Sigmoid colon (tissue), 4 donors: ENCODE results near the gene KDR.

ENCODE experiments used
- EP300 ChIP-seq, 4 donors: sonication (generic); formaldehyde crosslinking; IDR thresholded peaks; one replicate each; pipeline ENCODE4 v1.6.1; 2017; ENCODE audit warnings: antibody characterized with exemption in 4 of 4
- TF ChIP-seq, protein P1 (sequence below), 4 experiments: fragments of 450-650 bp in 3 of 4; fragments of 200-600 bp in 1 of 4; IDR thresholded peaks; one replicate each; pipeline ENCODE4 v1.5.1; 2016 to 2019; ENCODE audit warnings: antibody characterized with exemption in 4 of 4, mild to moderate bottlenecking in 3 of 4, moderate library complexity in 2 of 4

DNA sequence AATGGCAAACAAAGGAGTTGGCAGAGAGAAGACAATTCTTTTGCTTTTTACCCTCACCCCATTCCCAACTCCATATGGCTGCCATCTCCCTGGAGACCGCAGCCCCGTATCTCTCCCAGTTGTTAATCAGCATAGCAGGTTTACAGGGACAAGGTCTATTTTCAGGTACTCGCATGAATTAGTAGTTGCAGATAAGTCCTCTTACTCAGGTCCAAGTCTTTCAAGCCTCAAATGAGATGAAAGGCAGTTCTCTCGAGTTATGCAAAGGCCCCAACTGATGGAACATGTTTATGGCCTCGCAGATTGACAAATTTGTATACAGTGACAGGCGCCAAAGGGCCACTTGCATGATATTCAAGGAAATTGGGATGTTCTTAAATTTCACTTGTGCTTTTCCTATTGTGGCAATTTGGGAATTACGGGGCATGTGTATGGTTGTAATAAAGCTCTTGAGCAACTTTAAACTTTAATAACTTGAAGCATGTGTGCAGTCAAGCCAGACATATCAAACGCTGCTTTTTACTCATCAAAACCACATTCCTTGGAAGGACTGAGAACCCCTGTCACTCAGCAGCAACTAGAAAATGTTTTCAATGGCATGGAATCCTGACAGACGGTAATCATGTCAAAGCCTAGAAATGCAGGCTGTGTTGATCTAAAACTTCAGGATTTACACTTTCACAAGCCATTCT lies 45.1 kb downstream of the KDR start:
- TF ChIP-seq, protein P1, sequence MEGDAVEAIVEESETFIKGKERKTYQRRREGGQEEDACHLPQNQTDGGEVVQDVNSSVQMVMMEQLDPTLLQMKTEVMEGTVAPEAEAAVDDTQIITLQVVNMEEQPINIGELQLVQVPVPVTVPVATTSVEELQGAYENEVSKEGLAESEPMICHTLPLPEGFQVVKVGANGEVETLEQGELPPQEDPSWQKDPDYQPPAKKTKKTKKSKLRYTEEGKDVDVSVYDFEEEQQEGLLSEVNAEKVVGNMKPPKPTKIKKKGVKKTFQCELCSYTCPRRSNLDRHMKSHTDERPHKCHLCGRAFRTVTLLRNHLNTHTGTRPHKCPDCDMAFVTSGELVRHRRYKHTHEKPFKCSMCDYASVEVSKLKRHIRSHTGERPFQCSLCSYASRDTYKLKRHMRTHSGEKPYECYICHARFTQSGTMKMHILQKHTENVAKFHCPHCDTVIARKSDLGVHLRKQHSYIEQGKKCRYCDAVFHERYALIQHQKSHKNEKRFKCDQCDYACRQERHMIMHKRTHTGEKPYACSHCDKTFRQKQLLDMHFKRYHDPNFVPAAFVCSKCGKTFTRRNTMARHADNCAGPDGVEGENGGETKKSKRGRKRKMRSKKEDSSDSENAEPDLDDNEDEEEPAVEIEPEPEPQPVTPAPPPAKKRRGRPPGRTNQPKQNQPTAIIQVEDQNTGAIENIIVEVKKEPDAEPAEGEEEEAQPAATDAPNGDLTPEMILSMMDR (IDR thresholded peaks at IDR 0.05) = no peak
- TF ChIP-seq EP300 (IDR thresholded peaks at IDR 0.05) = no peak
